A673 (cell line): ENCODE measurements around the gene OTOP1. TPM values are rescaled to one million over a fixed set of nuclear protein-coding genes. Genes with fewer than 3 reads are reported as not detected.
"Not testable (repeated sequence)": the region's sequence is repeated elsewhere in the genome, so short reads cannot be mapped to it uniquely, and the experiment has no call there.

ENCODE experiments used
- BruUV-seq: library from RNA; stranded (reverse); fragments of 400-500 nt; replicated peaks from 2 replicates; lab custom pipeline; 2021; lab: Mats Ljungman, UMichigan
- CTCF ChIA-PET: fragments of 300-600 bp; sonication (Branson Sonifier 250); formaldehyde crosslinking; loops from one replicate; lab custom pipeline; 2022; ENCODE audit warnings: antibody characterized with exemption; lab: Charles Lee
- POLR2A ChIA-PET: fragments of 300-600 bp; sonication (Branson Sonifier 250); formaldehyde crosslinking; loops from one replicate; lab custom pipeline; 2022; ENCODE audit warnings: antibody characterized with exemption; ENCODE audit not compliant: low non-redundant PET; lab: Charles Lee
- DNase-seq: peaks from one replicate; pipeline ENCODE4 v3.0.0-alpha.2; 2015; ENCODE audit warnings: low spot score
- H3K27ac ChIP-seq: fragments of 200-600 bp; sonication (generic); 2 replicates; pipeline ENCODE4 v1.5.1; 2016; ENCODE audit warnings: mixed run types, low read depth, mild to moderate bottlenecking, mixed read lengths, antibody characterized with exemption, low read length; ENCODE audit not compliant: poor library complexity, severe bottlenecking
- H3K27me3 ChIP-seq: fragments of 200-600 bp; sonication (generic); replicated peaks from 2 replicates; pipeline ENCODE4 v1.6.1; 2017; ENCODE audit warnings: mixed run types, low read depth, mild to moderate bottlenecking, mixed read lengths, antibody characterized with exemption, low read length; ENCODE audit not compliant: insufficient read depth, poor library complexity
- H3K36me3 ChIP-seq: fragments of 200-600 bp; sonication (generic); 2 replicates; pipeline ENCODE4 v1.6.1; 2016; ENCODE audit warnings: mixed run types, mild to moderate bottlenecking, mixed read lengths, antibody characterized with exemption, low read length; ENCODE audit not compliant: insufficient read depth, poor library complexity, severe bottlenecking
- H3K4me1 ChIP-seq: fragments of 200-600 bp; sonication (generic); 2 replicates; pipeline ENCODE4 v1.6.1; 2017; ENCODE audit warnings: mixed run types, mild to moderate bottlenecking, mixed read lengths, antibody characterized with exemption, low read length; ENCODE audit not compliant: insufficient read depth, poor library complexity, severe bottlenecking
- H3K4me3 ChIP-seq: fragments of 200-600 bp; sonication (generic); 2 replicates; pipeline ENCODE4 v1.5.1; 2016; ENCODE audit warnings: low read depth, mixed run types, mild to moderate bottlenecking, mixed read lengths, low read length; ENCODE audit not compliant: poor library complexity, severe bottlenecking
- H3K9me3 ChIP-seq: fragments of 200-600 bp; sonication (generic); 2 replicates; pipeline ENCODE4 v1.6.1; 2016; ENCODE audit warnings: mixed run types, low read depth, mild to moderate bottlenecking, mixed read lengths, antibody characterized with exemption, low read length; ENCODE audit not compliant: poor library complexity, severe bottlenecking
- intact Hi-C: fragments of 100-400 bp; cut with micrococcal nuclease; formaldehyde crosslinking; loops from one replicate; pipeline ENCODE4 v1.10.0; 2022; ENCODE audit not compliant: unreplicated experiment
- total RNA-seq: library from RNA; stranded (reverse); gene quantifications from 2 replicates; pipeline ENCODE4 v1.2.3, GENCODE V29; 2021

Gene OTOP1
- total RNA-seq, 1 experiment from 2014 or later: not detected

DNA sequence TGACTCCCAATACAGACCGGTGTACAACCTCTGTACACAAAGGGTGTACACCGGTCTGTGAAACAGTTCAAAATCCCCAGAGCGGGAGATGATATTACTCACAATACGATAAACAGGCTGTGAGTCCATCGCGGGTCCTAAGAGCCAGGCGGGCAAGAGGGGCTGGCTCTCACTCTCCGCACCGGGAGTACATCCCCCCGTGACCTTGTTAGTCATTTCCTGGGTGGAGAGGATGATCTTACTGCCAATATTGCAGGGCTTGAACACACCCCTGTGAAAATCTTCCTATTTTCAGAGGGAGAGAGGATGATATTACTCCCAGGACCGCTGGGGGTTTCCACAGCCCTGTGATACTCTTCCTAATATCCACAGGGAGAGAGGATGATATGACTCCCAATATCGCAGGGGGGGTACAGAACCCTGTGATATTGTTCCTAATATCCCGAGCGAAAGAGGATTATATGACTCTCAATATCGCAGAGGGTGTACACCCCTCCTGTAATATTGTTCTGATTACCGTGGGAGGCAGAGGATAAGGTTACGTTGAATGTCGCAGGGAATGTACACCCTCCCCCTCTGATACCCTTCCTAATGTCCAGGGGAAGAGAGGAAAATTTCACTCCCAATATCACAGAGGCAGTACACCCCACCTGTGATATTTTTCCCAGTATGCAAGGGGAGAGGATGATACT, 60.9 kb downstream of the OTOP1 start:
- CTCF ChIA-PET, H3K9me3 ChIP-seq, H3K36me3 ChIP-seq, H3K27ac ChIP-seq, H3K4me1 ChIP-seq, intact Hi-C loops, H3K4me3 ChIP-seq, BruUV-seq, POLR2A ChIA-PET, DNase-seq: not testable (repeated sequence)
- peaks cover 19% of the 10 kb centered on the region for H3K27me3 ChIP-seq

DNA sequence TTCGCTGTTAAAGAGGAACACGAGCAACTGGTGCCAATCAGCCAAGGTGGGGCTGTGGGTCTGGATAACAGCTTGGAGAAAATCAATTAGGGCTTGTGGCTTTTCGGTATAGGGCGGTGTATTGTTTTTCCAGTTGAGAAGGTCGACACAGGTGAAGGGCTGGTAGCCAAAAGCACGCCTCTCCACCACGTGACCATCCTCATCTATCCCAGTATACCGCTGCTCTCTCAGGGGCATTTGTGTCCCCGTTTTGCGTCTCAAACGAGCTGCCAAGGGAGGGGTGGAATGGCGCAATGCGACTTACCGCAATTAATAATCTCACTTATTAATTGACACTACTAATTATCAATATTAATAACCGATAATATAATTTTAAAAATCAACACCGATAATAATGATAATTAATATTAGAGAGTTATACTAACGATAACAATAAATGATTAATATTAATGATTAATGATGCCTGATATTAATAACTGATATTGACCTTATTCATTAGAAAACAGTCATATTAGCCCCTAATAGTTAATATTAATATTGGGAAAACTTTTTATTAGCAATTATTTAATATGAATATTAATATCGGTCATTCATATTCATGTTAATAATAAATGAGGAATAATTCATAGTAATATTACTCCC, 62.1 kb downstream of the OTOP1 start:
- H3K9me3 ChIP-seq, CTCF ChIA-PET, H3K4me1 ChIP-seq, DNase-seq, H3K36me3 ChIP-seq, intact Hi-C loops, BruUV-seq, POLR2A ChIA-PET, H3K4me3 ChIP-seq, H3K27ac ChIP-seq: not testable (repeated sequence)
- H3K27me3 ChIP-seq: peaks cover 19% of the 10 kb centered on the region

DNA sequence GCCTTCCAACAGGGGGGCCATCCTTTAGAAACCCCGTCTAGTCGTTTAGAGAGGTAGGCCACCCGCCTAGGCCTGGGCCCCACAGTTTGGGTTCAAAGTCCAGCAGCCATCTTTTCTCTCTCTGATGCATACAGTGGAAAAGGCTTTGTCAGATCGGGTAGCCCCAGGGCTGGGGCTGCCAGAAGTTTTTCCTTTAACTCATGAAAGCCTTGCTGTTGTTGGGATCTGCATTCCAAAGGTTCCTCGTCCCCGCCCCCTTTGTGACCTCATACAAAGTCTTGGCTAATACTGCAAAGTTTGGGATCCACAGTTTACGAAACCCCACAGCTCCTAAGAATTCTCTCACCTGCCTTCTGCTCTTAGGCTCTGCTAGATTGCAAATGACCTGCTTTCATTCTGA, 64.5 kb downstream of the OTOP1 start:
- BruUV-seq, H3K36me3 ChIP-seq, CTCF ChIA-PET, H3K4me1 ChIP-seq, H3K27ac ChIP-seq, H3K9me3 ChIP-seq, POLR2A ChIA-PET, DNase-seq, intact Hi-C loops, H3K4me3 ChIP-seq: not testable (repeated sequence)
- H3K27me3 ChIP-seq: peaks cover 12% of the 10 kb centered on the region

DNA sequence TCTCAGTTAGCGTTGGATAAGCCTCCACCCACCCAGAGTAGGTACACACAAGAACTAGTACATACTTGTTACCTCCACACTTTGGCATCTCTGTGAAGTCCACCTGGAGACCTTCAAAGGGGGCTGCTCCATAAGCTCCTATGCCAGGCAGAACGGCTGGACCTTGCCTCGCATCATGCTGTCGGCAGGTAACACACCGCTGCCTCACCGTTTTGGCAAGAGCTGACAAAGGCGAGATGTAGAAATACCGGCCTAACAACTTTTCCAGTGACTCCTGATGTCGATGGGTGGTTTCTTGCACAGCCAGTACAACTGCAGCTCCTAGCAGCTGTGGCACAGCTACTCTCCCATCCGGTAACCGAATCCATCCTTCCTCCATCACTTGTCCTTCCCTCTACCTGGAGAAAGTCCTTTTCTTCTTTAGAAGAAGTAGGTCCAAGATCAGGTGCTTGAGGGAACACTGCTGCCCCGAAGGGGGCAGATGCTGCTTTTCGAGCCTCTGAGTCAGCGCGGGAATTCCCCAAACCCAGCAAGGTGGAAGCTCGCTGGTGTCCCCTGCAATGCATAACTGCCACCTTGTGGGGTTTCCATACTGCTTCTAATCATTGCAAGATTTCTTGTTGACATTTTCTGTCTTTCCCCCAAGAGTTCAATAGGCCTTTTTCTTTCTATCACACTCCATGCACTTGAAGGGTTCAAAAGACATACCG, 65.6 kb downstream of the OTOP1 start:
- H3K9me3 ChIP-seq, H3K36me3 ChIP-seq, H3K4me1 ChIP-seq, H3K27me3 ChIP-seq, DNase-seq, CTCF ChIA-PET, H3K27ac ChIP-seq, BruUV-seq, H3K4me3 ChIP-seq, POLR2A ChIA-PET, intact Hi-C loops: not testable (repeated sequence)

DNA sequence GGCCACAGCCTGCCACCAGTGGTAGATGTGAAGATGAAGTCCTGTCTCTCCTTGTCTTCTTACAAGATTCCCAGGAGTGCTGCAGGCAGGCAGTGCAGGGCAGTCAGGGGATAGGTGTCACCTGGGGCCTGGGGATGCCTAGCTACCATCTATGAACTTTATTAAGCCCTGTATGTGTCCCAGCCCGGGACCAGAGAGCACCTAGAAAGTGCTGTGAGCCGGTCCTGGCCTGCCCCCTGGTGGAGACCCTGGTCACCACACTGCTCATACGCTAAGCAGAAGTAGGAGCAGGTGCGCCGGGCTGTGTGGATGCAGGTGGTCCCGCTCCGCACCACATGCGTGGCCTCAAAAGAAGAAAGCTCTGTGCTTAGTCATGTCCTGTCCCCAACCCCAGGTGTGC, 81.1 kb downstream of the OTOP1 start:
- H3K36me3 ChIP-seq, BruUV-seq, CTCF ChIA-PET, POLR2A ChIA-PET, H3K4me1 ChIP-seq, DNase-seq, H3K27ac ChIP-seq, H3K4me3 ChIP-seq, H3K27me3 ChIP-seq, H3K9me3 ChIP-seq, intact Hi-C loops: not testable (repeated sequence)

DNA sequence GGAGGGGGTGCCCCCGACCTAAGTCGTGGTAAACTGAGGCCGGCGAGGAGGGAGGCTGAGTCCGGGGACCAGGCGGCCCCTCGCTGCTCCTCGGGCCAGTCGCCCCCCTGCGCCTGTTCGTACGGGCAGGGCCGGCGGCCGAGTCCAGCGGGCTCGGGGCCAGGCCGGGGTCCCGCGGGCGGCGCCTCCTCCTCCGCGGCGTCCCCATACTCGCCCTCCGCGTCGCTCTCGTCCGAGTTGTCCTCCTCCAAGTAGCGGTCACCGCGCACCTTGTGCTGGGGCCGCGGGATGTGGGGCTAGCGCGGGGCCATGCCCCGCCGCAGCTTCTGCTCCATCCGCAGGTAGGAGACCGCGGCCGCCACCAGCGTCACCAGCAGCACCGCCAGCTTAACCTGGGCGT, 83.4 kb downstream of the OTOP1 start:
- CTCF ChIA-PET, H3K4me1 ChIP-seq, POLR2A ChIA-PET, H3K9me3 ChIP-seq, intact Hi-C loops, H3K27ac ChIP-seq, H3K27me3 ChIP-seq, DNase-seq, H3K36me3 ChIP-seq, H3K4me3 ChIP-seq, BruUV-seq: not testable (repeated sequence)

DNA sequence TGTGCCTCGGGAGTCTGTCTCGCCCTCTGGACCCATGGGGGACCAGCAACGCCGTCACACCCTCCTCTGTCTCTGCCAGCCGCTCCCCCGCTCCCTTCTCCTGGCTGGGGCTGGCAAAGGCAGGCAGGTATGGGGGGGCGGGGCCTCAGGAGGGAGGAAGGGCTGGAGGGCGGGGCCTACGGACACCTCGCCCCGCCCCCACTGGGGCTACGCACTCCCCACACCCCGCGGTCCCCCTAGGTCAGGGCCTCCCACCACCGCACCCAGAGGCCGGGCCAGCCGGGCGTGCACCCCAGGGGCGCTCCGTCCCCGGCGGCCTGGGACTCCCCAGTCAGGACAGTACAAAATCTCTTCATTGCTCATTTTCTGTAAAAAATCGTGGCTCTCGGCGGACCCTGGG, 84.0 kb downstream of the OTOP1 start:
- H3K36me3 ChIP-seq, DNase-seq, intact Hi-C loops, H3K4me1 ChIP-seq, H3K9me3 ChIP-seq, BruUV-seq, H3K27me3 ChIP-seq, CTCF ChIA-PET, POLR2A ChIA-PET, H3K27ac ChIP-seq, H3K4me3 ChIP-seq: not testable (repeated sequence)
